IMR-90 (cell line): ENCODE data around the gene TEX13D. TPM values are rescaled to one million over a fixed set of nuclear protein-coding genes. Genes with fewer than 3 reads are reported as not detected.

ENCODE experiments used
- ATAC-seq: fragments of 200-7000 bp; cut with Tn5 transposase; 2 replicates; pipeline ENCODE4 v1.9.1; 2020; ENCODE audit warnings: low read depth, mild to moderate bottlenecking, moderate library complexity
- BruUV-seq: library from RNA; stranded (reverse); fragments of 400-500 nt; replicated peaks from 2 replicates; lab custom pipeline; 2021; lab: Mats Ljungman, UMichigan
- CTCF ChIA-PET: fragments of 300-600 bp; formaldehyde crosslinking; extraction: SDS; loops from one replicate; lab custom pipeline; 2021; ENCODE audit warnings: antibody characterized with exemption; lab: Yijun Ruan, JAX
- POLR2A ChIA-PET: fragments of 300-600 bp; sonication (Branson Sonifier 250); formaldehyde crosslinking; loops from one replicate; lab custom pipeline; 2022; ENCODE audit warnings: antibody characterized with exemption; ENCODE audit not compliant: unreplicated experiment; lab: Charles Lee
- DNase-seq: peaks from one replicate; pipeline ENCODE4 v3.0.0; 2013
- H2AFZ ChIP-seq: replicated peaks from 2 replicates; pipeline ENCODE3; 2013; ENCODE audit warnings: low read length, mild to moderate bottlenecking; ENCODE audit not compliant: poor library complexity
- H2AK5ac ChIP-seq: 2 replicates; pipeline ENCODE4 v1.6.1; 2013; ENCODE audit warnings: low read depth, low read length, inconsistent platforms
- H2AK9ac ChIP-seq: replicated peaks from 2 replicates; pipeline ENCODE3; 2013; ENCODE audit warnings: mild to moderate bottlenecking, low read depth, low read length, moderate library complexity; ENCODE audit not compliant: poor library complexity
- H2BK120ac ChIP-seq: 2 replicates; pipeline ENCODE4 v1.6.1; 2013; ENCODE audit warnings: low read depth, low read length, inconsistent platforms
- H2BK15ac ChIP-seq: 3 replicates; pipeline ENCODE4 v1.6.1; 2013; ENCODE audit warnings: low read depth, low read length, inconsistent platforms
- H2BK20ac ChIP-seq: 2 replicates; pipeline ENCODE4 v1.6.1; 2013; ENCODE audit warnings: low read depth, mild to moderate bottlenecking, inconsistent platforms, low read length, moderate library complexity
- H2BK5ac ChIP-seq: 2 replicates; pipeline ENCODE4 v1.6.1; 2013; ENCODE audit warnings: mild to moderate bottlenecking, low read depth, low read length, inconsistent platforms; ENCODE audit not compliant: poor library complexity, severe bottlenecking
- H3K14ac ChIP-seq: replicated peaks from 2 replicates; pipeline ENCODE4 v1.6.1; 2013; ENCODE audit warnings: low read depth, low read length, inconsistent platforms
- H3K18ac ChIP-seq: 2 replicates; pipeline ENCODE4 v1.6.1; 2013; ENCODE audit warnings: low read depth, low read length, control low read depth
- H3K23ac ChIP-seq: 2 replicates; pipeline ENCODE4 v1.6.1; 2013; ENCODE audit warnings: low read depth, low read length, inconsistent platforms
- H3K27ac ChIP-seq: 2 replicates; pipeline ENCODE4 v1.5.1; 2013; ENCODE audit warnings: mild to moderate bottlenecking, control low read depth, low read length; ENCODE audit not compliant: insufficient read depth
- H3K27me3 ChIP-seq: 2 replicates; pipeline ENCODE4 v1.6.1; 2013; ENCODE audit warnings: low read length; ENCODE audit not compliant: control insufficient read depth, insufficient read depth
- H3K36me3 ChIP-seq: 2 replicates; pipeline ENCODE4 v1.6.1; 2013; ENCODE audit warnings: low read length, mixed read lengths; ENCODE audit not compliant: control insufficient read depth, insufficient read depth
- H3K4ac ChIP-seq: 2 replicates; pipeline ENCODE4 v1.6.1; 2013; ENCODE audit warnings: low read depth, low read length, inconsistent platforms
- H3K4me1 ChIP-seq: 2 replicates; pipeline ENCODE4 v1.6.1; 2013; ENCODE audit warnings: low read length, mixed read lengths; ENCODE audit not compliant: control insufficient read depth, insufficient read depth
- H3K4me2 ChIP-seq: 2 replicates; pipeline ENCODE4 v1.6.1; 2013; ENCODE audit warnings: low read depth, mild to moderate bottlenecking, control low read depth, low read length, moderate library complexity
- H3K4me3 ChIP-seq: 2 replicates; pipeline ENCODE4 v1.5.1; 2013; ENCODE audit warnings: low read depth, mild to moderate bottlenecking, control low read depth, low read length, moderate library complexity; ENCODE audit not compliant: insufficient read depth
- H3K56ac ChIP-seq: 2 replicates; pipeline ENCODE4 v1.6.1; 2013; ENCODE audit warnings: low read length, inconsistent platforms; ENCODE audit not compliant: insufficient read depth; ENCODE audit errors: extremely low read depth
- H3K79me1 ChIP-seq, 2 experiments: 2 replicates each; pipeline ENCODE4 v1.6.1; 2013; ENCODE audit warnings: low read length in 2 of 2, inconsistent platforms in 1 of 2, low read depth in 1 of 2
- H3K9ac ChIP-seq: 2 replicates; pipeline ENCODE4 v1.6.1; 2013; ENCODE audit warnings: low read depth, low read length, control low read depth
- H3K9me1 ChIP-seq: 2 replicates; pipeline ENCODE4 v1.6.1; 2013; ENCODE audit warnings: low read length, inconsistent platforms; ENCODE audit not compliant: insufficient read depth
- H3K9me3 ChIP-seq: 2 replicates; pipeline ENCODE4 v1.6.1; 2013; ENCODE audit warnings: low read length; ENCODE audit not compliant: control insufficient read depth, insufficient read depth
- H4K20me1 ChIP-seq: 2 replicates; pipeline ENCODE4 v1.6.1; 2013; ENCODE audit warnings: low read length, inconsistent platforms; ENCODE audit not compliant: insufficient read depth
- H4K5ac ChIP-seq: 2 replicates; pipeline ENCODE4 v1.6.1; 2013; ENCODE audit warnings: mild to moderate bottlenecking, low read depth, low read length, control low read depth
- H4K8ac ChIP-seq, 2 experiments: 2 replicates each; pipeline ENCODE4 v1.6.1; 2013; ENCODE audit warnings: low read depth in 2 of 2, low read length in 2 of 2, control low read depth in 1 of 2, inconsistent platforms in 1 of 2
- H4K91ac ChIP-seq: 2 replicates; pipeline ENCODE4 v1.6.1; 2013; ENCODE audit warnings: low read depth, low read length, inconsistent platforms; ENCODE audit not compliant: insufficient read depth
- BHLHE40 ChIP-seq: fragments of 150-350 bp; IDR thresholded peaks from 2 replicates; pipeline ENCODE4 v1.6.1; 2016; ENCODE audit warnings: mild to moderate bottlenecking, low read depth, low read length
- CEBPB ChIP-seq: IDR thresholded peaks from 2 replicates; pipeline ENCODE4 v1.6.1; 2012; ENCODE audit warnings: low read depth, low read length, improper control_type of control experiment
- CHD1 ChIP-seq: IDR thresholded peaks from 2 replicates; pipeline ENCODE4 v1.6.1; 2012; ENCODE audit warnings: low read depth, low read length, improper control_type of control experiment
- FOS ChIP-seq: fragments of 150-350 bp; IDR thresholded peaks from 2 replicates; pipeline ENCODE4 v1.6.1; 2016; ENCODE audit warnings: low read depth, low read length
- MAFK ChIP-seq: IDR thresholded peaks from 2 replicates; pipeline ENCODE4 v1.6.1; 2012; ENCODE audit warnings: low read depth, low read length, improper control_type of control experiment
- MAZ ChIP-seq: IDR thresholded peaks from 2 replicates; pipeline ENCODE4 v1.6.1; 2012; ENCODE audit warnings: low read depth, mild to moderate bottlenecking, low read length, improper control_type of control experiment, moderate library complexity, borderline replicate concordance
- MXI1 ChIP-seq: IDR thresholded peaks from 2 replicates; pipeline ENCODE4 v1.6.1; 2012; ENCODE audit warnings: low read depth, mild to moderate bottlenecking, low read length, moderate library complexity, borderline replicate concordance
- NFE2L2 ChIP-seq: fragments of 150-350 bp; IDR thresholded peaks from 2 replicates; pipeline ENCODE4 v1.6.1; 2016; ENCODE audit warnings: low read depth, mild to moderate bottlenecking, low read length
- POLR2A ChIP-seq: IDR thresholded peaks from 2 replicates; pipeline ENCODE4 v1.6.1; 2012; ENCODE audit warnings: mild to moderate bottlenecking, low read depth, low read length
- RAD21 ChIP-seq: IDR thresholded peaks from 2 replicates; pipeline ENCODE4 v1.6.1; 2012; ENCODE audit warnings: low read length, improper control_type of control experiment
- RCOR1 ChIP-seq: IDR thresholded peaks from 2 replicates; pipeline ENCODE4 v1.6.1; 2012; ENCODE audit warnings: mild to moderate bottlenecking, low read length, improper control_type of control experiment; ENCODE audit not compliant: insufficient replicate concordance
- RFX5 ChIP-seq: IDR thresholded peaks from 2 replicates; pipeline ENCODE4 v1.8.0; 2012; ENCODE audit warnings: low read depth, mild to moderate bottlenecking, low read length, moderate library complexity
- SMC3 ChIP-seq: fragments of 150-350 bp; IDR thresholded peaks from 2 replicates; pipeline ENCODE4 v1.6.1; 2016; ENCODE audit warnings: low read depth, mild to moderate bottlenecking, antibody characterized with exemption, low read length, moderate library complexity
- dilution Hi-C: fragments of 300-500 bp; cut with HindIII; formaldehyde crosslinking; loops from one replicate; pipeline ENCODE4 v1.14.3; 2018; ENCODE audit warnings: low sequenced_read_pairs; ENCODE audit not compliant: unreplicated experiment
- in situ Hi-C: fragments of 300-500 bp; cut with MboI; formaldehyde crosslinking; loops from 3 replicates; pipeline ENCODE4 v1.14.3; 2019; ENCODE audit warnings: low sequenced_read_pairs, inconsistent platforms, mixed read lengths
- intact Hi-C: fragments of 100-400 bp; cut with micrococcal nuclease; formaldehyde crosslinking; loops from 2 replicates; pipeline ENCODE4 v1.10.0; 2022
- polyA plus RNA-seq, 3 experiments: library from polyadenylated mRNA; depleted of rRNA; stranded (reverse); fragments of >200 nt; gene quantifications; 2 replicates each; pipeline ENCODE4 v1.2.3, GENCODE V29; 2012; ENCODE audit warnings: low replicate concordance in 1 of 3
- total RNA-seq: library from RNA; depleted of rRNA; stranded (reverse); fragments of >200 nt; gene quantifications from 2 replicates; pipeline ENCODE4 v1.2.3, GENCODE V29; 2012
- TF ChIP-seq, protein P1 (sequence below): fragments of 150-350 bp; IDR thresholded peaks from 2 replicates; pipeline ENCODE4 v1.6.1; 2017; ENCODE audit warnings: mild to moderate bottlenecking, antibody characterized with exemption, low read length, low read depth
- TF ChIP-seq, protein P2 (sequence below): fragments of 150-350 bp; IDR thresholded peaks from 2 replicates; pipeline ENCODE4 v1.6.1; 2016; ENCODE audit warnings: low read depth, mild to moderate bottlenecking, low read length, moderate library complexity, borderline replicate concordance
- TF ChIP-seq, protein P3 (sequence below): conservative IDR thresholded peaks from 2 replicates; pipeline ENCODE4 v1.5.1; 2012; ENCODE audit warnings: mild to moderate bottlenecking, low read depth, low read length, improper control_type of control experiment

TEX13D gene
- total and polyA plus RNA-seq, 2 of the 4 experiments (the other 2 are of a cell fraction) = not detected

DNA sequence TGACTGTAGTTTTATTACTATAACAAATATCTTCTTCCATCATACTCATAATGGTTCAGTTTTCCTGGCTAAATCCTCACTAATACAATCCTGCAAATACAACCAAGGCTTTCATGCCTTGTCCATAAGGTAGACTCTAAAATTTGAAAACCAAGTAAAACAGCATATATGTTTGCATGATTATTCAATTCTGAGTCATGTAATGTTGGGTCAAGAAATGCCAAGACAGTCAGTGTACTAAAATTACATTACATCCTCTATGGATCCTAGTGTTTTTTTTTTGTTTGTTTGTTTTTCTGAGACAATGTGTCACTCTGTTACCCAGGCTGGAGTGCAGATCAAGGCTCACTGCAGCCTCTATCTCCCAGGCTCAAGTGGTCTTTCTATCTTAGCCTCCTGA, 38.6 kb upstream of the TEX13D start:
- no peak overlapping the region for H2BK20ac ChIP-seq
- no peak overlapping the region for H2AK5ac ChIP-seq
- dilution Hi-C loops (no loop called here), intact Hi-C loops (no loop called here), in situ Hi-C loops (no loop called here)
- H4K5ac ChIP-seq = no peak overlapping the region
- no peak overlapping the region for H3K9ac ChIP-seq
- H3K27ac ChIP-seq = no peak overlapping the region
- ChIA-PET CTCF (no interaction called here), POLR2A (no interaction called here)
- no peaks in the 10 kb centered on the region for H3K79me1 ChIP-seq
- H3K4me3 ChIP-seq = no peak overlapping the region
- H2BK120ac ChIP-seq = no peak overlapping the region
- no peaks in the 10 kb centered on the region for H3K9me3 ChIP-seq
- no peaks in the 10 kb centered on the region for H3K36me3 ChIP-seq
- no peak overlapping the region for H3K56ac ChIP-seq
- H4K8ac ChIP-seq = no peak overlapping the region
- TF ChIP-seq POLR2A (no peak), BHLHE40 (no peak), CHD1 (no peak), MXI1 (no peak), MAZ (no peak), RAD21 (no peak), FOS (no peak), NFE2L2 (no peak), SMC3 (no peak), MAFK (no peak), RFX5 (no peak), CEBPB (no peak), RCOR1 (no peak)
- TF ChIP-seq, protein P1, sequence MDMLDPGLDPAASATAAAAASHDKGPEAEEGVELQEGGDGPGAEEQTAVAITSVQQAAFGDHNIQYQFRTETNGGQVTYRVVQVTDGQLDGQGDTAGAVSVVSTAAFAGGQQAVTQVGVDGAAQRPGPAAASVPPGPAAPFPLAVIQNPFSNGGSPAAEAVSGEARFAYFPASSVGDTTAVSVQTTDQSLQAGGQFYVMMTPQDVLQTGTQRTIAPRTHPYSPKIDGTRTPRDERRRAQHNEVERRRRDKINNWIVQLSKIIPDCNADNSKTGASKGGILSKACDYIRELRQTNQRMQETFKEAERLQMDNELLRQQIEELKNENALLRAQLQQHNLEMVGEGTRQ = no peak
- TF ChIP-seq, protein P2, sequence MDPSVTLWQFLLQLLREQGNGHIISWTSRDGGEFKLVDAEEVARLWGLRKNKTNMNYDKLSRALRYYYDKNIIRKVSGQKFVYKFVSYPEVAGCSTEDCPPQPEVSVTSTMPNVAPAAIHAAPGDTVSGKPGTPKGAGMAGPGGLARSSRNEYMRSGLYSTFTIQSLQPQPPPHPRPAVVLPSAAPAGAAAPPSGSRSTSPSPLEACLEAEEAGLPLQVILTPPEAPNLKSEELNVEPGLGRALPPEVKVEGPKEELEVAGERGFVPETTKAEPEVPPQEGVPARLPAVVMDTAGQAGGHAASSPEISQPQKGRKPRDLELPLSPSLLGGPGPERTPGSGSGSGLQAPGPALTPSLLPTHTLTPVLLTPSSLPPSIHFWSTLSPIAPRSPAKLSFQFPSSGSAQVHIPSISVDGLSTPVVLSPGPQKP = no peak
- TF ChIP-seq, protein P3, sequence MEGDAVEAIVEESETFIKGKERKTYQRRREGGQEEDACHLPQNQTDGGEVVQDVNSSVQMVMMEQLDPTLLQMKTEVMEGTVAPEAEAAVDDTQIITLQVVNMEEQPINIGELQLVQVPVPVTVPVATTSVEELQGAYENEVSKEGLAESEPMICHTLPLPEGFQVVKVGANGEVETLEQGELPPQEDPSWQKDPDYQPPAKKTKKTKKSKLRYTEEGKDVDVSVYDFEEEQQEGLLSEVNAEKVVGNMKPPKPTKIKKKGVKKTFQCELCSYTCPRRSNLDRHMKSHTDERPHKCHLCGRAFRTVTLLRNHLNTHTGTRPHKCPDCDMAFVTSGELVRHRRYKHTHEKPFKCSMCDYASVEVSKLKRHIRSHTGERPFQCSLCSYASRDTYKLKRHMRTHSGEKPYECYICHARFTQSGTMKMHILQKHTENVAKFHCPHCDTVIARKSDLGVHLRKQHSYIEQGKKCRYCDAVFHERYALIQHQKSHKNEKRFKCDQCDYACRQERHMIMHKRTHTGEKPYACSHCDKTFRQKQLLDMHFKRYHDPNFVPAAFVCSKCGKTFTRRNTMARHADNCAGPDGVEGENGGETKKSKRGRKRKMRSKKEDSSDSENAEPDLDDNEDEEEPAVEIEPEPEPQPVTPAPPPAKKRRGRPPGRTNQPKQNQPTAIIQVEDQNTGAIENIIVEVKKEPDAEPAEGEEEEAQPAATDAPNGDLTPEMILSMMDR = no peak
- no peak overlapping the region for H3K23ac ChIP-seq
- no peak overlapping the region for H4K91ac ChIP-seq
- no peak overlapping the region for H2BK5ac ChIP-seq
- H3K4ac ChIP-seq = no peak overlapping the region
- ATAC-seq (no peak), DNase-seq (no peak)
- no peak overlapping the region for H2BK15ac ChIP-seq
- no peaks in the 10 kb centered on the region for H3K9me1 ChIP-seq
- no TSS peak for BruUV-seq
- H3K14ac ChIP-seq = no peak overlapping the region
- H3K27me3 ChIP-seq = no peaks in the 10 kb centered on the region
- H3K18ac ChIP-seq = no peak overlapping the region
- no peak overlapping the region for H3K4me2 ChIP-seq
- H4K20me1 ChIP-seq = no peaks in the 10 kb centered on the region
- H3K4me1 ChIP-seq = no peaks in the 10 kb centered on the region
- H2AFZ ChIP-seq = no peak overlapping the region
- H2AK9ac ChIP-seq = no peak overlapping the region
